GM19023 (cell line): ENCODE results near the gene PSMC1.

Experiments
- ATAC-seq: cut with Tn5 transposase; IDR thresholded peaks from one replicate; pipeline ENCODE4 v1.9.1; 2021; ENCODE audit warnings: mild to moderate bottlenecking, moderate library complexity; ENCODE audit not compliant: unreplicated experiment

Gene PSMC1

DNA sequence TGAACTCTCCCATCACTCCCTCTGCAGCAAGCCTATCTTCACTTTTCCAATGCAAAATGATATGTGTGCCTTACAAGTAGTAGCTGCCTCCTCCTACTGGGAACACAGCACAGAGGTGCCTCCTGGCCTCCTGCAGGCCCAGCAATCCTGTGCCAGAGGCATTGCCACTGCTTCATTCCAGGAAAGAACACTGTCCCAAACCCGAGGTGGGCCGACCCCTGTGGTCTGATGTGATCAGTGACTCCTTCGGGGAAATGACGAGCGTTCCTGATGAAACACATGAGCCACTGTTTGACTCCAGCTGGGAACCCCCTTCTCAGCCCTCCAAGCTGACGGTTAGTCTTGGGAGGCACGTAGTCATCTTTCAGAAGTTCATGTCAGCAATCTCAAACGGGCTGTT, 19.5 kb downstream of the PSMC1 start:
- ATAC-seq, result no peak

DNA sequence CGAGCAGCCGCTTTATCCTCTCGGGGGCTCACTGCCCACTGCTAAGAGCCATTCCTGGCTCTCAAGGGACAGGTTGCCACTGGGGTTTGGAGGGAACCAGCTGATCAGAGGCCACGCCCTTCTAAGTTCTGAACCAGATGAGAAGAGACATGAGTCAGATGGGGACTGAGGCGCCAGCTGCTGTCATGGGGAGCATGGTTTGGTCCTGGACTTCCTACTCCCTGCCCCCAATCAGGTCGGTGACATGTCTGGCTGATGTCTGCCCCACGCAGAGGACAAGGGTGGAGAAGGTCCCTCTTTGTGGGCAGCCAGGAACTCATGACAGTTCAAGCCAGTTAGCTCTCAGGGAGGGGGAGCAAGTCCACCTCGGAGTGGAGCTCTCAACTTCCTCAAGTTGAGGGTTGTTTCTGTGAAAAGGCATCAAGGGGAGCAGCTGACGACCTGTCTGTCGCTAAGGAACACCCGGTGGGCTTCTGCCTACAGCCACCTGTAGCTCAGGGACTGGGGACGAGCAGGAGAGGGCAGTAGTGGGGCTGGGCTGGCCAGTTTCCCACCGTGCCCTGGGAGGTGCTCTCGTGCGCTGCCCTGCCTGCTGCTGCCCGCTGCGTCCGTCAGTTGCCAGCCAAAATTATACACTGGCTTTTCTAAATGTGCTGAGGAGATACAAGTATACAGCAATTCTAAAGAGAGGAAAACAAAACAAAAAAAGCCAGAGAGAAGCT, 20.5 kb downstream of the PSMC1 start:
- ATAC-seq, result no peak

DNA sequence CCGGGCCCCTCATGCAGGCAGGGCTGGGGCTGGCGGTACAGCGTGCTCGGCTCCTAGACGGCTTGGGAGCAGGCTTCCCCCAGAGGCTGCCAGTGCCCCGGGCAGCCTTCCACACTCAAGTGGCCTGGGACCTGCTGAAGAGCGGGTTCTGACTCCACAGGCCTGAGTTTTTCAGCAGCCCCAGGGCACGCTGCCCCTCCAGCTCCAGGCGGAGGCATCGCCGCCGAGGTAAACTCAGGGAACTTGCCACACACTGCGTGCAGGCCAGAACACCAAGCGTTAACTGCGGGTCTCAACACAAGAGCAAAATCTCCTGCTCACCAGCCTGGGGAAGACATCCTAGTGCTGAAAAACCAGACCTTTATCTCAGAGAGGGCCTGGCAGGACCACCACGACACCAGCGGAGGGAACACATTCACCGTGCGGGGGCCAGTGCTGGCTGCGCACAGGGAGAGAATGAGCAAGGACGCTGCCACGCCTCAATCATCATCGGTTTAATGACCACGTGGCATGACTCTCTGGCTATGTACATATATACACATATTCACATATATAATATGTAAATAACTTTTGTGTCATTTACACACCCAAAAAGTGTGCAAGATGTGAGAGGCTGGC, 21.3 kb downstream of the PSMC1 start:
- no peak for ATAC-seq

DNA sequence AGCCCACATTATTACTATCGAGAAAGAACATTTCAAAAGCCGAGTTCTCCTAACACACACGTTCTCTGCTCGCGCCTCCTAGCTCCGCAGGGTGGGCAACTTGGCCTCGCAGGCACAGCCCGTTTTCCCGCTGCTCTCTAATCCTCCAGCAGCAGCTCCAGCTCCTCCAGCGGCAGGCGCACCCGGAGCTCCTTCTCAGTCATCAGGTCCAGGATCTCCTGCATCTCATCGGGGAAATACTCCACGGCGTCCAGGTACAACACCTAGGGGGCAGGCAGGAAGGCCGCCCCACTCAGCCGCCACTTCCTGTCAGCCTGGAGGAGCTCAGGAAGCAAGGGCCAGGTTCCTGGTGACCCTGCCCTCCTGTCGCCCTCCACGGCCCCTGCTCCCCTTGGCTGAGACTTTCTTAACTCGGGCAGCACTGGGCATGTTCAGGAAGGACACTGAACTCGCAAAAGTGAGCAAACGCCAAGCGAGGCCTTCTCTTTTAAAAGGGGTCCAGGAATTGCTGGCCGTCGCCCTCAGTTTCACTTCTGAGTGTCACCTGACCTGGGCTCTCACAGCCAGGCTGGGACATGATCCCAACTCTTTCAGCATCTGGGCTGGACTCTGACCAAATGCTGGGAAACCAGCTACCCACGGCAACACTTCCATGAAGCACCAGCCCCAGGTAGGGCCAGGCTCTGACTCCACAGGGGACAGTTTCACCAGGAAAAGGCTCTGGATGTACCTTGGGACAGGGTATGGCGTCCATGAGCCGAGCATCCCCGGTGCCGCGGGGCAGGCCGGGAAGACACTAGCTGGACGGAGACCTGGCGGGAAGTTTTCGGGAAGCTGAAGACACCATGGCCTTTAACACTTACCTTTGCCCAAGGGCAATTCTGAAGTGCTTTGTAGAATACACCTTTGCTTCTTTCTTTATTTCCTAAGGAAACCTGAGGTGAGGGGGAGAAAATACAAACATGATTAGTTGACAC, 22.1 kb downstream of the PSMC1 start:
- ATAC-seq, result no peak

DNA sequence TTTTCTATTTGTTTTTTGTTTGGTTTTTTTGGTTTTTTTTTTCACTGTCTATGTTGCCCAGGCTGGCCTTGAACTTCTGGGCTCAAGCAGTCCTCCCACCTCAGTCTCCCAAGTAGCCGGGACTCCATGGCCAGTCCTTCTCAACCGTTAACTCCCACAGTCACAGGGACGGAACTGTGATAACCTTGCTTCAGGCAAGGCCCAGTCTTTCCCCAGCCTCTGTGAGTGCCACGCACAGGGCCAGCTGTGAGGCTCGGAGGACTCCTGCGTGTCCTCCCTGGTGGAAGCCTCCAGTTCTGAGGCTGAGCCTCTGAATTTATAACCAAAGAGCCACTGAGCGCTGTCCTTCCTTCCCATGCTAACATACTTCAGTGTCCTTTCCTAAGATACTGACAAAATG, 23.7 kb downstream of the PSMC1 start:
- ATAC-seq, result no peak

DNA sequence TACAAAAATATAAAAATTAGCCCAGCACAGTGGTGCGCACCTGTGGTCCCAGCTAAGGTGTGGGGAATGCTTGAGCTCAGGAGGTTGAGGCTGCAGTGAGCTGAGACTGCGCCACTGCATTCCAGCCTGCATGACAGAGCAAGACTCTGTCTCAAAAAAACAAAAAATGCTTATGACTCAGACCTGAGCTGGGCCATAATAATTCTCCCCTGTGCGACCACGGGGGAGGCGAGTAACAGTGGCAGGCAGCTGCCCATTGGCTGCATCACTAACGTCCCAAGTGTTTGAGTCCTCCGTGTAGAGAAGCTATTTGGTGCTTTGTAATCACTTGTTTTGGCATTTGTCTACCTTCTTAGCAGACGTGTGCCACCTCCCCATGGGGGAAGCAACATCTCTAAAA, 24.9 kb downstream of the PSMC1 start:
- no peak for ATAC-seq

DNA sequence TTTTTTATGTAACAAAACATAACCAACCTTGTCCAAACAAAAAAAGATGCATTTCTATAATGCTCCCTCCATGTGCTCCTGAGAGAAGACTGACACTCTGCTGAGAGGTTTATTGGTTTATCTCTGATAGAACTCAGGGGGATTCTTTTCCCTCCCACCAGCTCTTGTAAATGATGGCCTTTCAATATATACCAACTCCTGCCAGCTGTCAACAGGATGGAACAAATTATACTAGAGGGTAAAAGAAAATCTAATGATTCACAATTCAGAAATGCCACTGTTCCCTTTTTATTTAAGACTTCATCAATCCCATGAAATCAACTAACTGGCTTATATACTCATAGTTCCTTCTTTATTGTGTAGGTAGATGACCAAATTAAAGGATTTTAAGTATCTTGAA, 25.4 kb downstream of the PSMC1 start:
- ATAC-seq, result no peak

DNA sequence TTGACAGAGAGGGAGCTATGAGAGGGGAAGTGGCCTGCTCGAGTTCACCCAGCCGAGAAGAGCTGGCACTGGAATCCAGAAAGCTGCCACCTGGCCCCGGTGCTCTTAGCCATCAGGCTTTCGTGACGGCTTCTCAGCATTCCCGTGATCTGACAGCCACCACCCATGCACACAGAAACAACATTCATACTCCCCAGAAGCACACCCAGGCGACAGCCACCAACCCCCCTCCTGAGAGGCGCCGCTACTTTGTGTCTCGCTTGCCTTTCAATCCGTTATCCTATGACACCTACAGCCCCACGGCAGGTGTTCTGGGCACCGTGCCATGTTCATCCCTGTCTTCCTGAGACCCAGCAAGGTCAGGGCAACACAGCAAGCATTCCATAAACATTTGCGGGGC, 31.4 kb downstream of the PSMC1 start:
- no peak for ATAC-seq

DNA sequence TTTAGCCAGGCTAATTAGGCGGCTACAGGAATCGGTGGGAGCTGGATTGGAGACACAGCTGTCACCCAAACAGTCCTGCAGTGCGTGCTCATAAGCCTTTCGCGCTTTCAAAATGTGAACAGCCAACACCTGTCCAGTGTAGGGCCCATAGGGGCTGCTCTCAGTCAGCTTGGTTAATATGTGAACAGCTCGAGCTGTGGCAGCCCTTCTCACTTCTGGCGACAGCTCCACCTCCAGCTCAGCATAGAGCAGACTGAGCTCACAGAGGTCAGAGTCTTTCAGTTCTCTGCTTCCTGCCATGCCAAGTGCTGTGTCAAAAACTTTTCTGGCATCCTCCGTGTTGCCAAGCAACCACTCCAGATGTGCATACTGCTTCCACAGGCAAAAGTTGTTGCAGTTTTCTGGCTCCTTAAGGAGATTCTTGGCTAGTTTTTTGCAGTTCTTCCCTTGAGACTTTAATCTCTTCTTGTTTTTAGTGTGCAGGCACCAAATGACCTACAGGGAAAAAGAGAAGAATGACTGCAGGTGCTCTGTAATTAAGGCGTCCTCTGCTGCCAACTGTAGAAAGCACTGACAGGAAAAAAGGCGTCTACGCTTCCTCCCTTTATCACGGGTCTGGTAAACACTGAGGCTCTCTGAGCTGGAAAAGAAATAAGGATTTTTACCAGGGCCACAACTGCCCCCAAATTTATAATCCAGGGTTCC, 32.5 kb downstream of the PSMC1 start:
- ATAC-seq, result peak; percentile 99

DNA sequence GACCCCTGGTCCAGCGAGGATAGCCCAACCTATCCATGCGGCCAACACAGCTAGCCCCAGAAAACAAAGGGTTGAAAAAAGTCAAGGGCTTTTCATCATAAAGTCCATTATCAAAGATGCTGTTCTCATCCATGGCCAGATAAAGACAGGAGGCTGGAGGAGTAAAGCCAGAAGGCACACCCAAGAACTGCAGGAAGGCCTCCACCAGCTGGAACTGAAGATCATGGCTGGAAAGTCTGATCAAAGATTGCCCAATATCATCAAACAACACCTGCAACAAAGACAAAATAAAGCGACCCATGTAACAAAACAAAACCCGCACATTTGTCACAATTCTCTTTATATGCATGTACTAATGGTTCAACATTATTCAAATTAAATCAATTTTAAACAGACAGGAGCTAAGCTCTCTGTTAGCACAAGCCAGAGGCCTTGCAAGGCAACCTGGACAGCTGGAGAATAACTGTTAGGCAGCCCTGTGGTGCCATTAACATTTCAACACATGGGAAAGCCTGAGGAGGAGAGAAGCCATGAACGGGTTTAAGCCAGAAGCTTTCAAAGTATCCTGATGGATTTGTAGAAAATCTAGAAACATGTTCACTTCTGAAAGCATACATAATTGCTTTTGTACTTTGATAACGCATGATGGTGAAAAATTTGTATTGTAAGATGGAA, 34.1 kb downstream of the PSMC1 start:
- no peak for ATAC-seq

DNA sequence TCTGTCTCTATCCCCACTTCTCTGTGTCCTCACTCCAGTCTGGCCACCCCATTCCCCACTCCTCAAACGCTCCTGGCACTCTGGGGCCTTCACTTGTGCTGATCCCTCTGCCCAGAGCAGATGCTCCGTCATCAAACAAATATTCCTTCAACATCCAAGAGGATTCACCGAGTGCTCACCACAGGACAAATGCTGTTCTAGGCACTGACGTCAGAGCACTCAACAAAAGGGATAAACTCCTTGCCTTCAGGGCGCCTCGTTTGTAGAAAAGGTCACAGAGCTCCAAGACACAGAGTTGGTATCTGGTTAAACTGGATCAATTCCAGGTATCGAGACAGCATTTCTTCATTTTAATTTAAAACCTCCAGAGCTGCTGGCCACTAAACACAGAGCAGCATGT, 35.3 kb downstream of the PSMC1 start:
- ATAC-seq, result no peak

DNA sequence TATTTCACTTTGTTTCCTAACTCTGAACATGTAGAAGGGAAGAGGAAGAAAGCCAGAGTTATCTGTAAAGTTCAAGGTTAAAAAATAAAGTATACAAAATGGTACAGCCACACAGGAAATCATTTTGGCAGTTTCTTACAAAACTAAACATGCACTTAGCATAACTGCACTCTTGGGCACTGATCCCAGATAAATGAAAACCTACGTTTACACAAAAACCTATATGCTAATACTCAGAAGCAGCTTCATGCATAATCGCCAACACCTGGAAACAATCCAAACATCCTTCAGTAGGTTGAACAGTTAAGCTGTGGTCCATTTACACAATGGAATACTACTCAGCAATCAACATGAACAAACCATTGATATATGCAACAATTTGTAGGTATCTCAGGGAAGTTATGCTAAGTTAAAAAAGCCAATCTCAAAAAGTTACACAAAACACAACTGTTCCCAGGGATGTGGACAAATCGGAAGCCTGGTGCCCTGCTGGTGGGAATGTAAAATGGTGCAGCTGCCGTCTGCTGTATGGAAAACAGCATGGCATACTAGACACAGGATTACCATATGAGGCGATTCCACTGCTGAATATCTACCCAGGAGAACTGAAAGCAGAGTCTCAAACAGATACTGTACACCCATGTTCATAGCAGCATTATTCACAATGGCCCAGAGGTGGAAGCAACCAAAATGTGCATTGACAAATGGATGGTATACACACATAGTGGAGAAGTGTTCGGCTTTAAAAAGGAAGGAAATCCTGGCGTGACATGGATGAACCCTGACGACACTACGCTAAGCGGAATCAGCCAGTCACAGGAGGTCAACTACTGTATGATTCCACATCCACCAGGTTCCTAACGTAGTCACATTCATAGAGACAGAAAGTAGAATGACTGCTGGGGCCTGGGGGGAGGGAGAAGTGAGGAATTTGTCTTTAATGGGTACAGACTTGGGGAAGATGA, 37.7 kb downstream of the PSMC1 start:
- ATAC-seq, result no peak

DNA sequence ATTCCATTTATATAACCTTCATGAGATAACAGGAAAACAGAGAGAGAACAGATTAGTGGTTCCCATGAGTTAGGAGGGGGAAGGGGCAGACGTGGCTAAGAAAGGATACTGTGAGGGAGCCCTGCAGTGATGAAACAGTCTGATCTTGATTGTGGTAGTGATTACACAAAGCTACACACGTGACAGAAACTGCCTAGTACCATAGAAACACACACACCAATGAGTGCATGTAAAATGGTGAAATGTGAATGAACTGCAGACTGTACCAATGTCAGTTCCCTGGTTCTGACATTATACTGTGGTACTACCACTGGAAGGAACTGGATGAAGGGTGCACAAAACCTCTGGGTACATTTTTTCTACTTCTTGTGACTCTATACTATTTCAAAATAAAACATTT, 38.5 kb downstream of the PSMC1 start:
- ATAC-seq, result no peak

DNA sequence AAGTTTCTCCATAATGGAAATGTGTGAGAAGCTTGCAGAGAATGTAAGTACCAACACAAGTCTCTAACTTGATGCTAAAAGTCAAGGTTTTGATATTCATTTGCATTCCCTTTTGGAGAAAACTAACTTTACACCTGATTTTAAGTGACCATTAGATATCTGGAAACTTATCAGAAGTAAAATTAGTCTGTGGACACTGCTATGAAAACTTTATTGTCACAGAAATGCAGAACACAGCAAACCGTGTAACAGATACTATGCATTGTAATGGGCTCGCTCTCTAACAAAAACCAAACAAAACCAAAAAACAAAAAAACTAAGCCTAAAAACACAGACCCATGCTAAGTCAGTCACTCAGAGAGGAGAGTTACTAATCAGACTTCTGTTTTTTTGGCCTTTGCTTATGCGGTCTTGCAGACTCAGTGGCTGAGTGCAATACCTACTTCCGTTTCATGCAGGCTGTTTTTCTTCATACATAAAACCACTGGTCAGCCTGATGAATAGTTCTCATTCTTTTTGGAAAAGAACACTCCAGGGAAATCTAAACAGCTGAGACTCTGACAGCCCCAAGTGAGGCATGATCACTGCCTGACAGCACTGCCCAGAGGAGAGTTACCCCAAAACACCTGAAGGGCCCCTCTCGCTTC, 39.6 kb downstream of the PSMC1 start:
- ATAC-seq, result no peak

DNA sequence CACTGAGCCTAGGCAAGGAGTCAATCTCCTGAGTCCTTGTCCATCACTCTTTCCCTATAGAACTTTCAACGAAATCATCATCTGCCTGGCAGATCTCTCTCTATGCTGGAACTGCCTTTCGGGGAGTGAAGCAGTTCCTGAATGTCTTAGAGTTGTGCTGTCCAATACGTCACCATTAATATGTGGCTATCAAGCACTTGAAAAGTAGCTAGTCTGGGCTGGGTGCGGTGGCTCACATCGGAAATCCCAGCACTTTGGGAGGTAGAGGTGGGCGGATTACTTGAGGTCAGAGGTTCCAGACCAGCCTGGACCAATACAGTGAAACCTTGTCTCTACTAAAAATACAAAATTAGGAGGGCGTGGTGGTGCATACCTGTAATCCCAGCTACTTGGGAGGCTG, 40.3 kb downstream of the PSMC1 start:
- no peak for ATAC-seq

DNA sequence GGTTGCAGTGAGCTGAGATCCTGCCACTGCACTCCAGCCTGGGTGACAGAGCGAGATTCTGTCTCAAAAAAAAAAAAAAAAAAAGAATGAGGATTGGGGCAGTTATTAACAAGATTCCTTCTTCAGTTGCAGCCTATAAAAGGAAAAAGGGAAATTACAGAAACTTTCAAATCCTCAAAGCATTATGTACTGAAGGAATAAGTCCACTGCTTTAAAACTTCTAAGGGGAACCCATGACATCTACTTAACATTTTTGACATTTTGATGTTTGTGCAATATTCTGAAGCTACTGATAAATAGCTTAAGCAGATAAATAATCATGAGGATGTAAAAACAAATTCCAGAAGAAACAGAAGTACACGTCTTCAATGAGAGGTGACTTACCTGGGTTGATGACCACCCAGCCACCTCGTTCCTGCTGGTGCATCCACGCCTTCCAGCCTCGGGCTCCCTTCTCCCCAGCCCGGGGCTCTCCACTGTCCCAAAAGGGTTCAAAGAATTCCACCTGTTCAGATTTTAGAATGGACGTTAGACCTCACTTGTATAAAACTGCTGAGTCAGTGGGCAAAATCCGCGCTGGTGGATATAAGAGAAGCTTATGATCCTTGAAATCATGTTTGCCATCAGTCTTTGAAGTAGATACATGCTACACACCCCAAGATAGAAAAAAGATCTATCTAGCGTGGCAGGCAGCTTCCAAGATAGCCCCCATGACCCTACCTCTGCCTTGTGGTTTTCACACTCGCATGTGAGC, 41.7 kb downstream of the PSMC1 start:
- no peak for ATAC-seq

DNA sequence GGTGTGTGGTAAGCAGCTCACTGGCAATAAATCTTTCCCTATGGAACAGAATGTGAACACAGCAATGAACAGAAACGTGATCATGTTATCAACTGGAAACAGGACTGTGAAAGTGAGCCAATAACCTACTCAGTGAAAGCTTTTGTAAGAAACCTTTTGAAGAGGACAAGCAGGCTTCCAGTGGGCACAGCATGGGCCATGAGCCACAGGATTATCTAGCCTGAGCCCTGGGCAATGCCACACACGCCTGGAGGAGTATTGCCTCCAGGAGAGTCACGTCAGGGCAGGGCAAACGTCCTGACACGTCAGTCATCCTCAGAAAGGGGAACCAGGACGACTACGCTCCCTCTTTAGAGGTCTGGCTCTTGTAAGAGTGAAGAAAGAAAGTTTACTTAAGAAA, 43.1 kb downstream of the PSMC1 start:
- ATAC-seq, result no peak

DNA sequence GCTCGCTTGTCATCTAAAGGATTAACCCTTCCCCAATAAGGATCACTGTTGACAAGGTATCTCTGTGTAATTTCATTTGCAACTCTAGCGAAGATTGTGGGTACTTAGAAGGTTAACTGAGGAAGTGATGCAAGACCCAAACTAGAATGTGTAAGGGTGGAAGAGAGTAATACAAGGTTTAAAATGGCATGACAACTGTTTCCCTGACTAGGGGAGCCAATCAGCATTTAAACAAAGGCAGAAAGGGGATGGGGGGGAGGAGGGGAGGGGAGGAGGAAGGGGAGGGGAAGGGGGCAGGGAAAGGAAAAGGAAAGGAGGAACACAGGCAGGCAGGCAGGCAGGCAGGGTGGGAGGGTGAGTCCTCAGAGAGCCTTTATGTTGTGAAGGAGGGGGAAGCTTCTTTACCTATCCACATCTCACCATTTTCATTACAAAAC, 44.3 kb downstream of the PSMC1 start:
- ATAC-seq, result no peak
